Activated CD4-positive, alpha-beta memory T cell treated with anti-CD3 and anti-CD28 coated beads, Interleukin-2, amount 10 ng/mL, durations not matched to agents 7 days and 5 days (primary cell): ENCODE measurements around the gene HNRNPC. TPM values are rescaled to one million over a fixed set of nuclear protein-coding genes. Genes with fewer than 3 reads are reported as not detected.

Source experiments
- total RNA-seq, 2 experiments: library from RNA; stranded (reverse); gene quantifications; one replicate each; pipeline ENCODE4 v1.2.3, GENCODE V29; 2021

Gene HNRNPC
- total RNA-seq, 2 experiments from 2014 or later: 689 to 710 TPM

Other genes with a start within 250 kb of the HNRNPC start
- 1 to 10 TPM; 8.3 to 8.5 TPM for gene NDRG2, start 244.4 kb downstream of the HNRNPC start, total RNA-seq
- gene TPPP2, start 239.2 kb downstream of the HNRNPC start, total RNA-seq: not detected
- gene RNASE13, start 234.6 kb downstream of the HNRNPC start, total RNA-seq: not detected
- not detected for gene RNASE7, start 227.1 kb downstream of the HNRNPC start, total RNA-seq
- gene RNASE8, start 211.6 kb downstream of the HNRNPC start, total RNA-seq: not detected
- gene ARHGEF40, start 199.1 kb downstream of the HNRNPC start, total RNA-seq: under 1 TPM; 0.18 to 0.28 TPM
- 1 to 10 TPM; 5.3 to 5.8 TPM for gene ZNF219, start 170.8 kb downstream of the HNRNPC start, total RNA-seq
- gene TMEM253, start 168.4 kb downstream of the HNRNPC start, total RNA-seq: not detected
- not detected for gene OR5AU1, start 113.4 kb downstream of the HNRNPC start, total RNA-seq
- not detected for gene RPGRIP1, start 10.6 kb upstream of the HNRNPC start, total RNA-seq
- gene SUPT16H, start 114.6 kb upstream of the HNRNPC start, total RNA-seq: 100 to 1,000 TPM; 114 TPM
- gene CHD8, start 186.7 kb upstream of the HNRNPC start, total RNA-seq: 100 to 1,000 TPM; 108 to 112 TPM
- gene RAB2B, start 207.5 kb upstream of the HNRNPC start, total RNA-seq: 10 to 100 TPM; 27.6 to 29.0 TPM
- 10 to 100 TPM; 82.1 to 85.6 TPM for gene TOX4, start 207.8 kb upstream of the HNRNPC start, total RNA-seq
- 10 to 100 TPM; 75.6 to 77.6 TPM for gene METTL3, start 241.9 kb upstream of the HNRNPC start, total RNA-seq